ENCODE data around the gene SUPT16H.

DNA sequence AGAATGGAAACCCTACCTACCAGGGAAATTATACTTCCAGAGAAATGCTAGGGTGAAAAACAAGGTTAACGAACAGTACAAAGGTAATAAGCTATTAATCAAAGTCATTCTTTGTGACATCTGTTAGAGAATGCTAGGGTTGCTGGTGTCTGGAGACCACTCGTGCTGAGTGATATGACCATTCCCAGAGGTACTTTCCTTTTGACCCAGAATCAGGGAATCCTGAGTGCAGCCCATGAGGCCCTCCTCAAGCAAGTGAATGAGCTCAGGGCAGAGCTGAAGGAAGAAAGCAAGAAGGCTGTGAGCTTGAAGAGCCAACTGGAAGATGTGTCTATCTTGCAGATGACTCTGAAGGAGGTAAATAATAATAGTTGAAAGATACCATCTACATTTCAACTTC lies 72.2 kb downstream of the SUPT16H start:
- TF ChIP-seq CTCF (IDR thresholded peaks at IDR 0.05) (no peak), POLR2A (IDR thresholded peaks at IDR 0.05) (no peak)
